Peyer's patch (tissue), 4 donors: ENCODE results near the gene SLC35F2. TPM values are rescaled to one million over a fixed set of nuclear protein-coding genes. Genes with fewer than 3 reads are reported as not detected.

Experiments used
- DNase-seq, 3 donors: peaks; one replicate each; pipeline ENCODE4 v3.0.0-alpha.2; 2017 to 2019
- H3K27ac ChIP-seq, 4 donors: fragments of 200-600 bp; sonication (generic); one replicate each; pipeline ENCODE4 v1.5.1; 2016 to 2019
- H3K27me3 ChIP-seq, 2 donors: fragments of 200-600 bp; sonication (generic); one replicate each; pipeline ENCODE4 v1.5.1; 2019
- H3K36me3 ChIP-seq, 3 donors: fragments of 200-600 bp; sonication (generic); one replicate each; pipeline ENCODE4 v1.5.1; 2016 to 2019
- H3K4me1 ChIP-seq, 4 donors: fragments of 200-600 bp; sonication (generic); one replicate each; pipeline ENCODE4 v1.5.1; 2016 to 2019
- H3K4me3 ChIP-seq, 4 donors: fragments of 200-600 bp; sonication (generic); 1 replicate in 3 of 4; 2 replicates in 1 of 4; pipeline ENCODE4 v1.5.1; 2016 to 2019; ENCODE audit warnings: mild to moderate bottlenecking in 1 of 4
- H3K9me3 ChIP-seq, 4 donors: fragments of 200-600 bp; sonication (generic); one replicate each; pipeline ENCODE4 v1.5.1; 2016 to 2019; ENCODE audit warnings: mild to moderate bottlenecking in 1 of 4
- CTCF ChIP-seq, 6 experiments: fragments of 450-650 bp in 4 of 6; fragments of 200-600 bp in 2 of 6; sonication (generic) in 1 of 6; IDR thresholded peaks; one replicate each; pipeline ENCODE4 v1.5.1; 2017 to 2019; ENCODE audit warnings: antibody characterized with exemption in 6 of 6, mild to moderate bottlenecking in 3 of 6, moderate library complexity in 1 of 6
- POLR2A ChIP-seq, 2 donors: fragments of 450-650 bp; IDR thresholded peaks; one replicate each; pipeline ENCODE4 v1.5.1; 2017; ENCODE audit warnings: antibody characterized with exemption in 2 of 2, mild to moderate bottlenecking in 2 of 2, moderate library complexity in 2 of 2
- total RNA-seq, 4 donors: library from RNA; depleted of rRNA; stranded (reverse); fragments of >200 nt; gene quantifications; one replicate each; pipeline ENCODE4 v1.1.0, GENCODE V29; 2016

The SLC35F2 gene
- total RNA-seq, 4 donors from 2014 or later, result 9.1 to 28.5 (median 20.1) TPM

DNA sequence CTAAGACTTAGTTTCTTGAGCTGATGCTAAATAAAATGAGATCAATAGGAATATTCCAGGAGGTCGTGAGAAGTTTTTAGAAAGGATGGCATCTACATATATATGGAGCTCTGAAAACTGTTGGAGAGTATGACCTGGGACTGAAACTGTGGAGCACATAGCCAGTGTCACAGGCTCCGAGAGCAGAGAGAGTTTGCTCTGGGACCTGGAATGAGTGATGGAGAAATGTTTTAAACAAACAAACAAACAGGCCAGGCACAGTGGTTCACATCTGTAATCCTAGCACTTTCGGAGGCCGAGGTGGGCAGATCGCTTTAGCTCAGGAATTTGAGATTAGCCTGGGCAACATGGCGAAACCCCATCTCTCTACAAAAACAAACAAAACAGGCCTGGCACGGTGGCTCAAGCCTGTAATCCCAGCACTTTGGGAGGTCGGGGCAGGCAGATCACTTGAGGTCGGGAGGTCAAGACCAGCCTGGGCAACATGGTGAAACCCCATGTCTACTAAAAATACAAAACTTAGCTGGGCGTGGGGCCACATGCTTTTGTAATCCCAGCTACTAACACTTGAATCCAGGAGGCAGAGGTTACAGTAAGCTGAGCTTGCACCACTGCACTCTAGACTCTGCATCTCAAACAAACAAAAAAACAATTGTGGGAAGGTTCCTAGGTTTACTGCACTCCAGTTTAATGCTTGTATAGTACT lies 67.1 kb downstream of the SLC35F2 start:
- no peaks in the 10 kb centered on the region for H3K4me1 ChIP-seq
- DNase-seq, result no peak

GRCh38 chr11:107789767-107790166 lies 68.8 kb downstream of the SLC35F2 start:
- TF ChIP-seq POLR2A (IDR thresholded peaks at IDR 0.05) (no peak), CTCF (IDR thresholded peaks at IDR 0.05) (no peak)
- H3K9me3 ChIP-seq, result no peaks in the 10 kb centered on the region
- no peaks in the 10 kb centered on the region for H3K36me3 ChIP-seq
- no peak overlapping the region for H3K27ac ChIP-seq
- H3K27me3 ChIP-seq, result no peaks in the 10 kb centered on the region
- DNase-seq, result no peak
- no peak overlapping the region for H3K4me3 ChIP-seq
- H3K4me1 ChIP-seq, result no peaks in the 10 kb centered on the region

More for the DNA sequence above, 67.1 kb downstream of the SLC35F2 start:
- TF ChIP-seq POLR2A (IDR thresholded peaks at IDR 0.05) (no peak), CTCF (IDR thresholded peaks at IDR 0.05) (no peak)
- H3K27ac ChIP-seq, result no peak overlapping the region
- no peaks in the 10 kb centered on the region for H3K27me3 ChIP-seq
- H3K36me3 ChIP-seq, result no peaks in the 10 kb centered on the region
- H3K9me3 ChIP-seq, result no peaks in the 10 kb centered on the region
- no peak overlapping the region for H3K4me3 ChIP-seq

DNA sequence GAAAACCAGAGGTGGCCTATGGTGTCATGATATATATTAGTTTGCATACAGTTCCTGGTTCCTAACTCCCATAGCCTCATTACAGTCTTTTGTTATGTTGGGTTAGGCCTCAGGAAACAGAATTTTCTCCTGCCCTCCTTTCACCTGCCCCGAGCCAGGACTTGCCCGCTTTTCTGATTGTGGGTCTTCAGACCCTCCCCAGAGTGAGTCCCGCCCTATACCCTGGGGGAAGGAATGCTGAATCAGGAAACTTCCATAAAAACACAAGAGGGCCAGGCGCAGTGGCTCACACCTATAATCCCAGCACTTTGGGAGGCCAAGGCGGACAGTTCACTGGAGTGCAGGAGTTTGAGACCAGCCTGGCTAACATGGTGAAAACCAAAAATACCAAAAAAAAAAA lies 70.9 kb downstream of the SLC35F2 start:
- no peaks in the 10 kb centered on the region for H3K9me3 ChIP-seq
- no peak overlapping the region for H3K4me3 ChIP-seq
- H3K27ac ChIP-seq, result no peak overlapping the region
- H3K36me3 ChIP-seq, result no peaks in the 10 kb centered on the region
- no peak for DNase-seq
- no peak for TF ChIP-seq CTCF (IDR thresholded peaks at IDR 0.05)
- TF ChIP-seq POLR2A (IDR thresholded peaks at IDR 0.05), result no peak
- no peaks in the 10 kb centered on the region for H3K4me1 ChIP-seq
- H3K27me3 ChIP-seq, result no peaks in the 10 kb centered on the region

- Histone ChIP-seq H3K27me3 (no peaks in the 10 kb centered on the region), H3K9me3 (no peaks in the 10 kb centered on the region), H3K4me1 (no peaks in the 10 kb centered on the region), H3K4me3 (no peak overlapping the region), H3K27ac (no peak overlapping the region), H3K36me3 (no peaks in the 10 kb centered on the region)
- TF ChIP-seq POLR2A (IDR thresholded peaks at IDR 0.05), result no peak
- TF ChIP-seq CTCF (IDR thresholded peaks at IDR 0.05), result no peak
- no peak for DNase-seq
Observed at GRCh38 chr11:107785401-107785800, 73.2 kb downstream of the SLC35F2 start.

DNA sequence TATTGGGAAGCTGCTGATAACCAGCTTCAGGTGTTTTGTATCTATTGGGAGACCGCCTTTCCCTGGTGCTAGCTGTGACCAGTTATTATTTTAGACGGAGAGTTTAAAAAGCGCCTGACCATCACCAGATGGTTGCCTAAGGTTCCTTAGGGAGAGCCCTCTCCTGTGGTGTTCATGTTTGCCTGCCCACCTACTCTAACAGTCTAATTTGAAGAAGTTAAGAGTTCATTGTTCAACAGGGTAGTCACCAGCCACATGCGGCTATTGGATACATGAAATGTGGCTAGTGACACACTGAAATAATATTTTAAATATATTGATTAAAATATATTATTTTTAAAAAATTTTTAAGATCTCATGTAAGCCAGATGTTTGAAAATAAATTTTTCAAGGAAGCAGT lies 75.5 kb downstream of the SLC35F2 start:
- TF ChIP-seq CTCF (IDR thresholded peaks at IDR 0.05) (no peak), POLR2A (IDR thresholded peaks at IDR 0.05) (no peak)
- no peak overlapping the region for H3K27ac ChIP-seq
- H3K9me3 ChIP-seq, result no peaks in the 10 kb centered on the region
- no peaks in the 10 kb centered on the region for H3K4me1 ChIP-seq
- H3K36me3 ChIP-seq, result no peaks in the 10 kb centered on the region
- no peaks in the 10 kb centered on the region for H3K27me3 ChIP-seq
- H3K4me3 ChIP-seq, result no peak overlapping the region
- DNase-seq, result no peak
